ENCODE results near the gene GPN2.
"Not testable (repeated sequence)": the region's sequence is repeated elsewhere in the genome, so short reads cannot be mapped to it uniquely, and the experiment has no call there.

GPN2 gene

DNA sequence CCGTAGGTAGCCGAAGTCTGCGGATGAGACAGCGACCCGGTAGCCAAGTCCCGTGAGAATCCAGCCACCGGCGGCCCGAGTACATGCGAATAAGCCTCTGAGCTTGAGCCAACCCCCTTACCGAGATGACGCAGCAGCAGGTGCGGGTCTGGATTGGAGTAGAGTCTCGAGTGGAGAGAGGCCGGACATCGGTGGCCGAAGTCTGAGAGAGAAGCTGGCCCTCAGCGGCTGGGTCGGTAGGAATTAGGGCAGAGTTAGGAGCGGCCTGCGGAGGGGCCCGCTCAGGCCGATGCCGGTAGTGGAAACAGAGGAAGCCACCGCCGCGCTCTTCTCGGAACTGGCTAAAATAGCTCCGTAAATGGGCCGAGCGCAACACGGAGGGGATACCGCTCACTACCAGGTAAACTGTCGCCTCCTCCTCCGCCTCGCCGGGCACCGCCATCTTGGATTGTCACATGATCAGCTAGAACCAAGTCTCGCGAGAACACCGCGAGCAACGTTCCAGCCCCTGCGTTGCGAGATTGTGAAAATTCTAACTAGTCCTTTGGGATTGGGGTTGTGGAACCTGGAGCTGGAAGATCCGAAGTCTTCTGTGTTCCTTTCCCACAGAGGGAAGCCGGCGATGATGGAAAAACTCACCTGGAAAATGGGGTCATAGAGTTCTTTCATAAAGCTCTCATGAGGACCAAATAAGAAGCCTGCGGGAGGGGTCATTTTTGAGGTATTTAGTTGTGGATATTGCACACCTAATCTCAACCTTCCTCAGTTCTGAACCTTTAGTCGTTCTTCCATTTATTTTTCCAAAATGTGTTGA lies 10.1 kb upstream of the GPN2 start, which contains the start of gene GPATCH3:
Gene GPATCH3 (minus strand): TSS at position 467 of the 814 bp plus-strand sequence. CDS start 25 bp downstream, at position 442.
- peak; percentile 93 for DNase-seq

DNA sequence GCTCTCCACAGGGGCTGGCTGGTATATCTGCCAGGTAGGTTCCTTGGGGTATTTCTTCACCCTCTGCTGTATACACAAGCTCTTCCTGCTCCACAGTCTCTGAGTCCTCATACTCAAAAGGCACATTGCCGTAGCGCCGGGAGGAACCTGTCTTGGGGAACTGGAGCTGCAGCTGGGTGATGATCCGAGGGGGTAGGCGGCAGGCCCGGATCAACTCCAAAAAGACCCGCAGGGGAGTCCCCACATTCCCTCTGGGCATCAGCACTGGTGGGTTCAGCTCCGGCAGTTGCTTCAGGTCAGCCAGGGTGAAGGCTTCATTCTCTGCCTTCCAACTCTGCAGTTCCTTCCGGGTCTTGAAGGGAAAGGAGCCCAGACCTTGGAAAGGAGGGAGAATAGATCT lies 7.3 kb upstream of the GPN2 start:
- DNase-seq: no peak

DNA sequence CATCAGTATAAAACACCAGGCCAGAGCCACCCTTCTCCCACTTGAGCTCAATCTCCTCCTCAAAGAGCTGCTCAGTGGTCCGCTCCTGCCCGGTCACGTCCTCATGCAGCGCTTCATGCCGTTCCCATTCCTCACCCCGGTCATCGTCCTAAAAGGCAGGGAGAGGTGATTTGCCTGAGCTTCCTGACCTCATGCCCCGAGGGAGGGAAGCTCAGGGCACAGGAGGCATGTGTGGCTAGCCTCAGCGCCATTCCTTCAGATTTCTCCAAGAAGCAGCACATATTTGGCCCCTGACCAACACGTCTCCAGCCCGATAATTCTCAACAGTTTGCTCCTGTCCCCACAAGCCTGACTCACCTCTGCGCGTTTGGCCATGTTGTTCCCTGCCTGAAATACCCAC lies 4.2 kb upstream of the GPN2 start:
- no peak for DNase-seq

- no peak for DNase-seq
These were observed 349 bp upstream of the GPN2 start for GRCh38 chr1:26890467-26890796.

- no peak for DNase-seq
These were observed 1.9 kb downstream of the GPN2 start for GRCh38 chr1:26888231-26888630.

- DNase-seq: no peak
These were observed 3.0 kb downstream of the GPN2 start for GRCh38 chr1:26887125-26887524.

GRCh38 chr1:26882696-26883463 lies 7.2 kb downstream of the GPN2 start:
- DNase-seq: no peak

DNA sequence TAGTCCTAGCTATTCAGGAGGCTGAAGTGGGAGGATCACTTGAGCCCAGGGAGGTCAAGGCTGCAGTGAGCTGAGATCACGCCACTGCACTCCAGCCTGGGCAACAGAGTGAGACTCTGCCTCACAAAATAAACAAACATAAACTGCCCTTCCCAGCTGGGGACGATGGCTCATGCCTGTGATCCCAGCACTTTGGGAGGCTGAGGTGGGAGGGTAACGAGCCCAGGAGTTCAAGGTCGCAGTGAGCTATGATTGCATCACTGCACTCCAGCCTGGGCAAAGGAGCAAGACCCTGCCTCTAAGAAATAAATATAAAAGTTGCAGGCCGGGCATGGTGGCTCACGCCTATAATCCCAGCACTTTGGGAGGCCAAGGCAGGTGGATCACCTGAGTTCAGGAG lies 8.5 kb downstream of the GPN2 start:
- not testable (repeated sequence) for DNase-seq

GRCh38 chr1:26879793-26880192 lies 10.3 kb downstream of the GPN2 start:
- DNase-seq: no peak

DNA sequence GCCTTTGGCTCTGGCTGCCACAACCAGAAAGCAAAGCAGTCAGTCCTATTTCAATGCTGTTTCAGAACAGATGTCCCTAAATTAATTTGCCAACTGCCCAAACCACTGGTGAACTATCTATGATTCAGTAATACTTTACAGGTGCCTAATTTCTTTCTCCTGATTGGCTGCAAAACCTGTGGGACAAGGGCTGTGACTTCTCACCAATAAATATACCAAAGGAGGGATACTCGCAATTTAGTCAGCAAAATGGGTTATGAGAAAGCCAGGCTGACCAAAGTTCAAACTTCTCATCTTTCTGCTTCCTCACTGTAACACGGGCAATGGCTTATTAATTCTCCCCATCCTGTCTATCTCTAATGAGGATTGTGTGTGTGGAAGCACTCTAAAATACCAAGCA lies 12.8 kb downstream of the GPN2 start:
- DNase-seq: no peak

- no peak for DNase-seq
These were observed 15.2 kb downstream of the GPN2 start for GRCh38 chr1:26874896-26875295.

DNA sequence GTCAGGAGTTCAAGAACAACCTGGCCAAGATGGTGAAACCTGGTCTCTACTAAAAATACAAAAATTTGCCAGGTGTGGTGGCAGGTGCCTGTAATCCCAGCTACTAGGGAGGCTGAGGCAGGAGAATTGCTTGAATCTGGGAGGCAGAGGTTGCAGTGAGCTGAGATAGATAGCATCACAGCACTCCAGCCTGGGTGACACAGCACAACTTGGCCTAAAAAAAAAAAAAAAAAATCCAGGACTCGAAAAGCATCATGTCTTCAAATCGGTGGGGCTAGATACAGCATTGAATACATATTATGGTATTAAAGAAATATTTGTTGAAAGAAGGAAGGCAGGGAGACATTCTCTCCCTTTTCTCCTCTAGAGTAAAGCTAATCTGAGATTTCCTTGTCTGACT lies 17.0 kb downstream of the GPN2 start:
- DNase-seq: not testable (repeated sequence)

DNA sequence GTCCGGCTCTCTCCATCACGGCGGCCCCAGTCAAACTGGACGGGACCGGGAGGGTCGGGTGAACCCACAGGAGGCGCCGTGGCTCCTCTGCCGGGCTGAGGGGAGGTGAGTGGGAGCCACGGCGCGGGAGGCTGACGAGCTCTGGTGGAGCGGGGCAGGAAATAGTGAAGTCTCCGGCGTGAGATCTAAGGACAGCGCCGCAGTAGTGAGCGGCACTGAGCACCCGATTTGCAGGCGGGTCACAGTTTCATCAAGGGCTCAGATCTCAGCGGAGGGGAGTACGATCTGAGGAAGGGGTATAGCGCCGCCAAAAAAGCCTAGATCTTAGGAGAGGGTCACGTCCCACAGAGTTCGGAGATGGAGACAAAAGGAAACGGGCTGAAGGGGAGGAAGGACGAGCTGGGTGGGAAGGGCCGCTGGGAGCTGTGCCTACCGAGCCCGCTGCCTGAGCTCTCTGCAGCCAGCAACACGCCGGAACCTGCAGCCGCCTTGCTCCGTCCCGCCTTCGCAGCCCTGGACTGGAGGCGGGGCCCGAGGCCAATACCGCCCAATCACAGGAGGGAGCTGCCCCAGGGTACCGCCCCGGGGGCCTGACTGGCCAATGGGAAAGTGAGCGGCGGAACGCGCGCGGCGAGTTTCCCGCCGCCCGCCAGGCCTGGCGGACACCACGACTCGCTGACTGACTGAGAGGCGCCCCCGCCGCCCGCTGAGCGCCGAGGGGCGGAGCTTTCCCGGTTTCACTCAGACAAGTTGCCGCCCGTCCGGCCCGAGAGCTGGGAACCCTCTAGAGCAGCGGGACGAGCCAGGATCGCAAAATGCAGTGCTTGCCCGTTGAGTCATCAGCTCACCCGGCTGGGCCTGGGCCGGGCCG lies 25.2 kb downstream of the GPN2 start:
- peak; percentile 92 for DNase-seq

GRCh38 chr1:26863685-26864077 lies 26.4 kb downstream of the GPN2 start:
- DNase-seq: no peak

GRCh38 chr1:26862781-26863684 lies 27.1 kb downstream of the GPN2 start, which contains the start of gene SFN:
Gene SFN (plus strand): TSS chr1:26863149. CDS start chr1:26863213, 64 bp downstream.
- peak; percentile 84 for DNase-seq

GRCh38 chr1:26861889-26862378 lies 28.1 kb downstream of the GPN2 start:
- no peak for DNase-seq

- DNase-seq: no peak
These were observed 28.8 kb downstream of the GPN2 start for GRCh38 chr1:26861286-26861701.

DNA sequence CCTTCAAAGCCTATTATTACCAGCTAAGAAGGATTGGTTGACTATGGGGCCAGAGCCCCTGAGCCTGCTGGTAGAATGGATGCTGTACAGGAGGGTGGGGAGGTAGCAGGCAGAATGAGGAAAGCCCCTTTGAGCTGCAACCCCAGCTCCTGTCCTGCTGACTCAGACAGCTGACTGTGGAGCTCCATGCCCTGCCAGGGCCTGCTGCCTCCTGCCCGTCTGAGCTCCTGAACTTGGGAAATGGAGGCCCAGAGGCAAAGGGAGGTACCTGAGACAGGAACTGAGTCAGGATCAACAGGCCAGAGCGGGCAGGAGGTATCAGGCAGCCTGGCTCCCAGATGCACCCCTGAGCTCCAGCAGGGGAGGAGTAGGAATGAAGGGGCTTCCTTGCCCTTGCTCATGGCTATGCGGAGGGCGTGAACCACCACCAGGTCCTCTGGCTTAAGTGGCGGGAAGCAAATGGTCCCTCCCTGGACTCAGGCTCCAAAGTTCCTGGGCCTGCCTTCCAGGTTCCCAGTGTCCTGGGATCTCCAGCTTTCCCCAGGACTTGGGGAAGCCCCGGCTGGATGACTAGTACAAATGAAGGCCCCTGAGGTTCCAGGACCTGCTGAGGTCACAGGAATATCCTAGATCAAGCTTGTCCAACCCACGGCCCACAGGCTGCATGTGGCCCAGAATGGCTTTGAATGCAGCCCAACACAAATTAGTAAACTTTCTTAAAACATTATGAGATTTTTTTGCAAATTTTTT lies 31.0 kb downstream of the GPN2 start:
- DNase-seq: no peak

GRCh38 chr1:26858160-26858559 lies 31.9 kb downstream of the GPN2 start:
- no peak for DNase-seq

- no peak for DNase-seq
These were observed 32.5 kb downstream of the GPN2 start for GRCh38 chr1:26857473-26858060.
